Tibial artery (tissue), 4 donors: ENCODE measurements around the gene HMGA1.

ENCODE experiments used
- DNase-seq, 2 donors: peaks; one replicate each; pipeline ENCODE4 v3.0.0-alpha.2; 2019
- H3K27ac ChIP-seq, 2 donors: fragments of 200-600 bp; sonication (generic) in 1 of 2; 1 replicate in 1 of 2; 2 replicates in 1 of 2; pipeline ENCODE4 v1.5.1; 2018 to 2019; ENCODE audit warnings: mild to moderate bottlenecking in 1 of 2
- H3K27me3 ChIP-seq, 2 donors: fragments of 200-600 bp; sonication (generic) in 1 of 2; one replicate each; pipeline versions ENCODE4 v1.5.1 to v1.6.0; 2016 to 2019
- H3K36me3 ChIP-seq, 3 donors: fragments of 200-600 bp; sonication (generic) in 2 of 3; one replicate each; pipeline ENCODE4 v1.5.1; 2016 to 2019; ENCODE audit warnings: mild to moderate bottlenecking in 2 of 3
- H3K4me1 ChIP-seq, 4 donors: fragments of 200-600 bp; sonication (generic) in 2 of 4; 1 replicate in 3 of 4; 2 replicates in 1 of 4; pipeline ENCODE4 v1.5.1; 2016 to 2019
- H3K4me3 ChIP-seq, 2 donors: fragments of 200-600 bp; sonication (generic) in 1 of 2; 1 replicate in 1 of 2; 2 replicates in 1 of 2; pipeline ENCODE4 v1.5.1; 2018 to 2019; ENCODE audit warnings: mild to moderate bottlenecking in 2 of 2
- H3K9me3 ChIP-seq, 3 donors: fragments of 200-600 bp; sonication (generic) in 1 of 3; one replicate each; pipeline ENCODE4 v1.5.1; 2016 to 2019
- intact Hi-C: fragments of 100-400 bp; cut with DNase I; formaldehyde crosslinking; loops from one replicate; pipeline ENCODE4 v1.15.0; 2023; ENCODE audit warnings: low total_unique reads
- TF ChIP-seq, protein P1 (sequence below), 2 experiments: fragments of 200-600 bp in 1 of 2; fragments of 450-650 bp in 1 of 2; IDR thresholded peaks; one replicate each; pipeline ENCODE4 v1.5.1; 2017 to 2019; ENCODE audit warnings: antibody characterized with exemption in 2 of 2, mild to moderate bottlenecking in 1 of 2, moderate library complexity in 1 of 2

The HMGA1 gene

GRCh38 chr6:34284563-34285447 is 48.1 kb downstream of the HMGA1 start:
- peak; percentile 55 to 77 for DNase-seq
- no peaks in the 10 kb centered on the region for H3K27me3 ChIP-seq
- no peak overlapping the region for H3K27ac ChIP-seq
- TF ChIP-seq, protein P1, sequence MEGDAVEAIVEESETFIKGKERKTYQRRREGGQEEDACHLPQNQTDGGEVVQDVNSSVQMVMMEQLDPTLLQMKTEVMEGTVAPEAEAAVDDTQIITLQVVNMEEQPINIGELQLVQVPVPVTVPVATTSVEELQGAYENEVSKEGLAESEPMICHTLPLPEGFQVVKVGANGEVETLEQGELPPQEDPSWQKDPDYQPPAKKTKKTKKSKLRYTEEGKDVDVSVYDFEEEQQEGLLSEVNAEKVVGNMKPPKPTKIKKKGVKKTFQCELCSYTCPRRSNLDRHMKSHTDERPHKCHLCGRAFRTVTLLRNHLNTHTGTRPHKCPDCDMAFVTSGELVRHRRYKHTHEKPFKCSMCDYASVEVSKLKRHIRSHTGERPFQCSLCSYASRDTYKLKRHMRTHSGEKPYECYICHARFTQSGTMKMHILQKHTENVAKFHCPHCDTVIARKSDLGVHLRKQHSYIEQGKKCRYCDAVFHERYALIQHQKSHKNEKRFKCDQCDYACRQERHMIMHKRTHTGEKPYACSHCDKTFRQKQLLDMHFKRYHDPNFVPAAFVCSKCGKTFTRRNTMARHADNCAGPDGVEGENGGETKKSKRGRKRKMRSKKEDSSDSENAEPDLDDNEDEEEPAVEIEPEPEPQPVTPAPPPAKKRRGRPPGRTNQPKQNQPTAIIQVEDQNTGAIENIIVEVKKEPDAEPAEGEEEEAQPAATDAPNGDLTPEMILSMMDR (IDR thresholded peaks at IDR 0.05), result no peak
- intact Hi-C loops, result no loop called here
- peaks cover 0 to 17% (median 0%) of the 10 kb centered on the region in 4 donors for H3K4me1 ChIP-seq
- no peak overlapping the region for H3K4me3 ChIP-seq
- peaks cover 3 to 14% (median 5%) of the 10 kb centered on the region in 3 donors for H3K36me3 ChIP-seq
- no peaks in the 10 kb centered on the region for H3K9me3 ChIP-seq

- TF ChIP-seq, protein P1 (IDR thresholded peaks at IDR 0.05), result no peak
Measured at GRCh38 chr6:34285448-34286164, 48.9 kb downstream of the HMGA1 start.

GRCh38 chr6:34288581-34288980 is 51.9 kb downstream of the HMGA1 start:
- H3K36me3 ChIP-seq, result peaks cover 16 to 36% (median 18%) of the 10 kb centered on the region in 3 donors

More at GRCh38 chr6:34285448-34286164, 48.9 kb downstream of the HMGA1 start:
- peaks cover 0 to 17% (median 0%) of the 10 kb centered on the region in 4 donors for H3K4me1 ChIP-seq
- no peaks in the 10 kb centered on the region for H3K9me3 ChIP-seq
- H3K36me3 ChIP-seq, result peaks cover 3 to 14% (median 5%) of the 10 kb centered on the region in 3 donors
- H3K27me3 ChIP-seq, result no peaks in the 10 kb centered on the region
- no peak overlapping the region for H3K4me3 ChIP-seq
- DNase-seq, result no peak
- no peak overlapping the region for H3K27ac ChIP-seq
- intact Hi-C loops, result no loop called here

GRCh38 chr6:34289137-34289536 is 52.5 kb downstream of the HMGA1 start:
- peaks cover 0 to 10% (median 0%) of the 10 kb centered on the region in 4 donors for H3K4me1 ChIP-seq
- no peak overlapping the region for H3K4me3 ChIP-seq
- TF ChIP-seq, protein P1 (IDR thresholded peaks at IDR 0.05), result no peak
- no peaks in the 10 kb centered on the region for H3K9me3 ChIP-seq
- intact Hi-C loops, result no loop called here
- no peaks in the 10 kb centered on the region for H3K27me3 ChIP-seq
- DNase-seq, result no peak
- H3K36me3 ChIP-seq, result peaks cover 20 to 42% (median 24%) of the 10 kb centered on the region in 3 donors
- no peak overlapping the region for H3K27ac ChIP-seq

More at GRCh38 chr6:34288581-34288980, 51.9 kb downstream of the HMGA1 start:
- H3K27me3 ChIP-seq, result no peaks in the 10 kb centered on the region
- peaks cover 0 to 16% (median 0%) of the 10 kb centered on the region in 4 donors for H3K4me1 ChIP-seq
- H3K9me3 ChIP-seq, result no peaks in the 10 kb centered on the region
- intact Hi-C loops, result no loop called here
- DNase-seq, result no peak
- H3K27ac ChIP-seq, result no peak overlapping the region
- no peak overlapping the region for H3K4me3 ChIP-seq
- TF ChIP-seq, protein P1 (IDR thresholded peaks at IDR 0.05), result no peak

DNA sequence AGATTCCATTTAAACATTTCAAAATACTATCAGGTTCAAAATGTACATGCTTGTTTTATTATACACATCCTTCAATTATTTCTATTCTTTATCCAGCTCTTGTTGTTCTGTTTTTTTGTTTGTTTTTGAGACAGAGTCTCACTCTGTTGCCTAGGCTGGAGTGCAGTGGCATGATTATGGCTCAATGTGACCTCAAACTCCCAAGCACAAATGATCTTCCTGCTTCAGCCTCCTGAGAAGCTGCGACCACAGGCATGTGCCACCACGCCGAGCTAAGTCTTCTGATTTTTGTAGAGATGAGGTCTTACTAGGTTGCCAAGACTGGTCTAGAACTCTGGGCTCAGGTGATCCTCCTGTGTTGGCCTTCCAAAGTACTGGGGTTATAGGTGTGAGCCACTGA is 56.3 kb downstream of the HMGA1 start:
- peaks cover 0 to 31% (median 1%) of the 10 kb centered on the region in 4 donors for H3K4me1 ChIP-seq
- H3K4me3 ChIP-seq, result no peak overlapping the region
- DNase-seq, result no peak
- no peak overlapping the region for H3K27ac ChIP-seq
- H3K27me3 ChIP-seq, result no peaks in the 10 kb centered on the region
- H3K9me3 ChIP-seq, result no peaks in the 10 kb centered on the region
- TF ChIP-seq, protein P1 (IDR thresholded peaks at IDR 0.05), result no peak
- peaks cover 23 to 39% (median 29%) of the 10 kb centered on the region in 3 donors for H3K36me3 ChIP-seq
- intact Hi-C loops, result no loop called here
